Islet of Langerhans (tissue), 1 donor: ENCODE data around the gene ADAMTS20.
"Not testable (repeated sequence)": the region's sequence is repeated elsewhere in the genome, so short reads cannot be mapped to it uniquely, and the experiment has no call there.

ENCODE experiments used
- FAIRE-seq: peaks from one replicate; lab custom pipeline; 2011; peaks lifted over from hg19 to GRCh38; lab: Jason Lieb, UNC

The ADAMTS20 gene

DNA sequence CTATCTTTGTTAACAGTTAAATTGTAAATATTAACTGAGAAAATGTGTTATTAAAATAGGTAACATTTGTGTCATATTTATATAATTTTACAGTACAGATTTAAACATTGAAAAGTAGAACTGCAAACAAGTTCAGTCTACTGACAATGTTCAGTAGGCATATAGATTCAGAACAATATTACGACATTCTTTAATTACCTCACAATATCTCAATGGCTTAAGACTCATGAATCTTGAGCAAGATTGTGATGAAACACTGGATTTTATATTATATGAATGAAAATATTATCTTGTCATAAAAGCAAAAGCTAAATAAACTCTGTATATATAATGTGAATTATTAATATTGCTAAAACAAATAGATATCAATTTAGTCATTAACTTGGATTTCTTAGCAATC lies 194.9 kb downstream of the ADAMTS20 start:
- FAIRE-seq, result no peak

DNA sequence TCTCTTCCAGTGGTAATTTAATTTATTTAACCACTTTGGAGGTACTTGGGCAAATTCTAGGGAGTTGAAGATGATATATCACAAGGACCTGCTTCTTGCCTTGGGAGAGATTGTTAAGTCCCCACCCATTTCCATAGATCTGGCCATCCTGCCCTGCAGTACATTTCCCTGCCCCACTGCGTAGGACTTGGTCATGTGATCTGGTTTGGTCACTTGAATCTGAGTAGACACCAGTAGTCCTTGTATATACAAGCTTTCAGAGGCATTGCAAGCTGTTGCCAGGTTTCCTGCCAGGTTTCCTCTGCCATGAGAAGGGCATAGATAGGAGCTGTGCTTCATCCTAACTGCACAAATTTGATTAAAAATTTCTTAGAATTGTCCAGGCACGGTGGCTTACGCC lies 200.0 kb downstream of the ADAMTS20 start:
- FAIRE-seq, result no peak

DNA sequence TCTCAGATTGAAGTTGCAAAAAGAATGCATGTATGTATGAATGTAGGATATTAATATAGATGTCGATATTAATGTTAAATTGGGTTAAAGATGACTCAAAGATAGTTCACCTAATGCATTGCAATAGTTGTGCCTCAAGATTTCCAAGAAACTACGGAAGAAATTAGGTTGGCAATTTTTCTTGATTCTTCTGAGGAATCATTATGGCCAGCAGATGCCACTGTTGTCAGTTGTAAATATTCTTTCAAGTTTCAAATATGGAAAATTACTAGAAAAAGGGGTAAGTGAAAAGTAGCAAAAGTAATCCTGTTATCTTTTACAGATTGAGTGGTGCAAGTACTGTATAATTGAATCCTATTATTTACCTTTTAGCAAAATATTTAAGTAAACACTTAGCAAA lies 202.1 kb downstream of the ADAMTS20 start:
- no peak for FAIRE-seq

DNA sequence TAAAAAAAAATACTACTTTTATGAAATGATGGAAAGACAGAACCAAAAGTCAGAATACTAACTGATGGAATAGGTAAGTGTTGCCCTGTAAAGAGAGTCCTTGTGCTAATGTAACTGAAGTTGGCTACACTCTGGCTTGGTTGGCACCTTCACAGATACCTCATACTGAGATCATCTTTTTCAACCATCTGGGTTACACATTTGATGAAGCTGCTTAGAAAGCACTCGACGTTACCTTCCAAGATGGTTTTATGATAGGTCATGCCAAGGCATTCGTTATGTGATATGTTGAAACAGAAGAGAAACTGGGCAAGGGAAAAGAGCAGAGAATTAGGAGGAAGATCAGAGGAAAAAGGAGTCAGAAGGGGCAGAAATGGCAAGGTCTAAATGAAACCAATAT lies 203.8 kb downstream of the ADAMTS20 start:
- FAIRE-seq, result no peak

DNA sequence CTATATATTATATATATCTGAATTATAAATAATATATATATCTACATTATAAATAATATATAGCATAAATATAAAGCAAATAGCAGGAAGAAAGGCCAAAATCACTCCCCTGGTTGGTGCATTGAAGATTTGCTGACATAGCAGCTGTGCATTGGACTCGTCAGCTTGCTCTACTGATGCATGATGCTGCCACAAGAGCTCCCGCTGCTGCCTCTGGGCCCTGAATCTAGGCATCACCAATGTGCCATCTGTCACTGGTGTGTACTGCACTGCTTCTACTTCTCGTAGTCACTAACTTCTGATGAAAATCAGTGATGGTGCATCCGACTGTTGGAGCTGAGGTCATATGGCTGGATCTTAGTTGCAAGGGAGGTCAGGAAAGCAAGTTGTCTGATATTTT lies 205.0 kb downstream of the ADAMTS20 start:
- no peak for FAIRE-seq

DNA sequence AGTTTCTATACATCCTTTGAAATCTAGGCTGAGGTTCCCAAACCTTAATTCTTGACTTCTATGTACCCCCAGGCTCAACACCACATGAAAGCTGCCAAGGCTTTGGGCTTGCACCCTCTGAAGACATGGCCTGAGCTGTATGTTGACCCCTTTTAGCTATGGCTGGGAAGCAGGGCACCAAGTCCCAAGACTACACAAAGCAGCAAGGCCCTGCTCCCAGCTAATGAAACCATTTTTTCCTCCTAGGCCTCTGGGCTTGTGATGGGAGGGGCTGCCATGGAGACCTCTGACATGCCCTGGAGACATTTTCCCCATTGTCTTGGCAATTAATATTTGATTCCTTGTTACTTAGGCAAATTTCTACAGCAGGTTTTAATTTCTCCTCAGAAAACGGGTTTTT lies 207.0 kb downstream of the ADAMTS20 start:
- no peak for FAIRE-seq

DNA sequence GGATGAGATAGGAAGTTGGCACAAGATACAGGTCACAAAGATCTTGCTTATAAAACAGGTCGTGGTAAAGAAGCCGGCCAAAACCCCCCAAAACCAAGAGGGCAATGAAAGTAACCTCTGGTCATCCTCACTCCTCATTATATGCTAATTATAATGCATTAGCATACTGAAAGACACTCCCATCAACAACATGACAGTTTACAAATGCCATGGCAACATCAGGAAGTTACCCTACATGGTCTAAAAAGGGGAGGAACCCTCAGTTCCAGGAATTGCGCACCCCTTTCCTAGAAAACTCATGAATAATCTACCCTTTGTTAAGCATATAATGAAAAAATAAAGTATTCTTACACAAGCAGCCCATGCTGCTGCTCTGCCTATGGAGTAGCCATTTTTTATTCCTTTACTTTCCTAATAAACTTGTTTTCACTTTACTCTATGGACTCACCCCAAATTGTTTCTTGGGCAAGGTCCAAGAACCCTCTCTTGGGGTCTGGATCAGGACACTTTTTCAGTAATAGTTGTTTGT lies 210.2 kb downstream of the ADAMTS20 start:
- FAIRE-seq, result not testable (repeated sequence)

DNA sequence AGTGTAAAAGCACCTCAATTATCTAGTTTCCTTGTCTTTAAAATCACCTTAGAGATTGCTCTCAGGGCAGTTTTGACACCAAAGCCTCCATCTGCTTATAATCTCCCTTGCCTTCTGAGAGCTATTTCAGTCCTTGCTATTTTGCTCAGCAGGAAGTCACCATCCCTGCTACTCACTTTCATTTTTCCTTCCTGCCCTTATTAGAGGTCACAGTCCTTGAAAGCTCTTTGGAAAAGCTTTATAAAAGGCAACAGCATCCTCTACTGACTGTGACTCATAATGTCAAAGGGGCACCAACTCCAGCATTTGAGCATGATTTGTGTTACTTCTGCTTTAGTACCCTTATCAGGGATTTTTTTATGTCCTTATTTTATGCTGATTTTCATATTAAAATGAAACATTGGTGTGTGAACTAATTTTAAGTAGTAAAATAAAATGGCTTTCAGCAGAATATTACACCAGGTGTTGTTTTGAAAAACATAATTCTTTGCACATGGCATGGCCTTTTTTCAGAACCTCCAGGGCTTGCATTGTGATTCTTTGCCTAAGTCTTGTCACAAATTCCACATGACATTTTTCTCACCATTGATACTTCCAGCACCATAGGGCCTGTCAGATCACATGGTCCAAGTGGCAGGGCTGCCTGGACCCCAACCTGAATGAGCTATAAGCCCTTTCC lies 213.0 kb downstream of the ADAMTS20 start:
- FAIRE-seq, result peak; percentile 27

DNA sequence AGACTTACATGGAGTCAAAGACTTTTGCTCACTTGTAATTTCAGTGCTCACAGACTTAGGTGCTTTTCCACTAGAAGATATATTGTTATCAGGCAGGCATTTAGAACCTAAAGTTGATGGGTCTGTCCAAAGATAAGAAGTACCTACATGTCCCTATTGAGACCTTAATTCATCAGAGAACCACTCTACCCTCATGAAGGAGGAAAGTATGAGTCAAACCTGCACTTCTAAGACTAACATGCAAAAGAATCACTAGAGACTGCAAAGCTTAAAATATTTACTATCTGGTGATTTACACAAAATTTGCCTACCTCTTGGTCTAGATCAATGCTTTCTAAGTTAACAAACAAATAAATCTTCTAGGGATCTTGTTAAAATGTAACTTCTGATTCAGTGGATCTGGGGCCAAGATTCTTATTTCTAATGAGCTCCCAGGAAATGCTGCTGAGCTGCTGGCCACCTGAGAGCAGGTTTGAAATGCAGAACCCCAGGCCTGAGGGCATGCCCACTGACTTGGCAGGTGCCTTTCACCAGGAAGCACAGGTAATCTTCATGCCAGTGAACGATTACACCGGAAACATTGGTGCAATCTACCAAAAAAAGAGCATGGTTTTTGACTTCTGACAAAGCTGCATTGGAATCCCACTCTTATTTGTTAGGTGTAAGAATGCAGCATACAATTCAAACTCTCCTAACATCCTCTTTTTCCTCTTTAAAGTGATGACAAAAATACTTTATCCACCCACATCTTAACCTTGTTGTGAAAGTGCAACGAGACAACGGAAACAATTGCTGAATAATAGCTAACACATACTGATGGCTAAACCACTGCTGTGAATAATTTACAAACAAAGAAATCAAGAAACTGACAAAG lies 214.2 kb downstream of the ADAMTS20 start:
- FAIRE-seq, result no peak

DNA sequence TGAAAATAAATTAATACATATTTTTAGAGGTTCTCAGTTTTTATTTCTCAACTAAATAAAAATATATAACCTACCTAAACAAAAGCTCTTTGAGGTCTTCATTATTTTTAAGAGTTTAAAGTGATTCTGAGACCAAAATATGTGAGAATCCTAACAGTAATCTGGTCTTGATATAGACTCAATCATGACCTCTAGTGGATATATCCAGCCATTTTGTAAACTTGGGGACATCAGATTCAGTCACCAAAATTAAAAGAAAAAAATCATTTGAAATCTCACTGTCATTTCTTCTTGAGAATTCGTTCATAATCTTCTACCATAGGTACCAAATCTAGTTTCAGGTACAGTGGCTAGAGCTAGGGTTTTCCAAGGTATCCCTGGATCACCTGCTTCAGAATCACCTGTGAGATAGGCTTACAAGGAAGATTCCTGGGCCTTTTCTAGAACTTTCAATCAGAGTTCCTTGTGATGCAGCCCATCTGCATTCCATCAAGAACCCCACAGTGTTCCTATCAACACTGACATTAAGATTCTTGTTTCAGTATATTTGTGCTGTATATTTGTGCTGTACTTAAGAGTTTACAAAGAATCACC lies 214.9 kb downstream of the ADAMTS20 start:
- peak; percentile 93 for FAIRE-seq

DNA sequence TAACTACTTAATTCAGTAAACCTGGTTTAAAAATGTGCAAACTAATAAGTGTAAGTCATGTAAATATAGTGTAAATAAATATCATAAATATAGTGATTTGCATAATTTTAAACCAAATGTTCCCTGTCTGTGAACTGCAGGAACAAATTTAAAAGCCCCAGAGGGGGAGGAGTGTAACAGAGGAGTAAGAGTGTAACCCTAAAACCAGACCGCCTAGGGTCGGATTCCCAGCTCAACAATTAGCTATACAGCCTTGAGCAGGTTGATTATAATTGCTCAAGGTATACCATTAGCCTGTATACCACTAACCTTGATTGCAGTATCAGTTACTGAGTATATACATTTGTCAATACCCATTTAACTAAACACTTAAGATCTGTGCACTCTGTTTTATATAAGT lies 218.4 kb downstream of the ADAMTS20 start:
- no peak for FAIRE-seq

DNA sequence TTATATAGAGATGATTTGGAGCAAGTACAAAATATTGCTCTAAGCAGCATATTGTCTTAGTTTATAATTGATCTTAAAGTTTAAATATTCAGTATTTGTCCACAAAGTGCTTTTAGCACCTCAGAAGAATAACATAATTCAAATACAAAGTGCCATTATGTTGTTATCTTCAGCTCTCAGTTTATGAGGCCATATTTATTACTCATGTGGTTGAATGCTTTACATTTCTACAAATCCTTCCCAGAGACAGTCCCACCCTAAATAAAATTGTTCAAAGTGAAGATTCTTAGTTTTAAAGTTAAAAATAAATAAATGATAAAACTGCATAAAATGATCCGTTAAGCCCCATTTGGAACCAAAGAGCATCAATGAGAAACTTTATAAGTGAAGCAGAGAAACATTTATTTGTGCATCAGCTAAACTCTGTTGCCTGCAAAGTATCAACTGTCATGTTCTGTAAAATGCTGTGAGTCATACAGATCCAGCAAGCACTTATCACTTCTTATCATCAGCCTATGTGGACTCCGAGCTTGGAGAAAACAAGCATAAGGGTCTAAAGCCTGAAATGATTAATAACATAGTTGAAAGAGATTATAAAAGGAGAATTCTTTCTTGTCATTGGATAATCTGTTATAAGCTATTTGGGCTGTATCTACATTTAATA lies 218.9 kb downstream of the ADAMTS20 start:
- no peak for FAIRE-seq

DNA sequence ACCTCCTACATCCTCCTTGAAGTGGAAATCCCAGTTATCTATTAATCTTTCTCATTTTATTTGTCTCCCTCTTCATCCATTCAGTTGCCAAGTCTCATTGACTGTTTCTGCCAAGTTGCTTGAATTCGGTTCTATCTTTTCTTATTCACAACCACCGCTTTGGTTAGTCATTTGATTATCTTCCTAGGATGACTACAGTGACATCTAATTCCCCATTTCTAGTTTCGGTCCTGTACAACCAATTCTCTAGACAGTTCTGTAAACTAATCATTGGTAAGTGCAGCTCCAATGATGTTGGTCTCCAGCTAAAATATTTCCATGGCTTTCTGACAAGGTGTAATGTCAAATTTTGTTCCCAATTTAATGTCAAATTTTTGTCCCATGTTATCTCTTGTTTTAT lies 220.1 kb downstream of the ADAMTS20 start:
- FAIRE-seq, result no peak

DNA sequence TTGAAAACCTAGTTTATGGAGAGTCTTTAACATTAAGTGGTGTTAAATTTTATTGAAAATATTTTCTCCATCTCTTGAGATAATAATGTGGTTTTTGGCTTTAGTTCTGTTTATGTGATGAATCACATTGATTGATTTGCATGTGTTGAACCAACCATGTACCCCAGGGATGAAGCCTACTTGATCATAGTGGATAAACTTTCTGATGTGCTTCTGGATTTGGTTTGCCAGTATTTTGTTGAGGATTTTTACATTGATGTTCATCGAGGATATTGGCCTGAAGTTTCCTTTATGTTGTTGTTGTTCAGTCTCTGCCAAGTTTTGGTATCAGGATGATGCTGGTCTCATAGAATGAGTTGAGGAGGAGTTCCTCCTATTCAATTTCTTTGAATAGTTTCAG lies 222.6 kb downstream of the ADAMTS20 start:
- FAIRE-seq, result no peak

DNA sequence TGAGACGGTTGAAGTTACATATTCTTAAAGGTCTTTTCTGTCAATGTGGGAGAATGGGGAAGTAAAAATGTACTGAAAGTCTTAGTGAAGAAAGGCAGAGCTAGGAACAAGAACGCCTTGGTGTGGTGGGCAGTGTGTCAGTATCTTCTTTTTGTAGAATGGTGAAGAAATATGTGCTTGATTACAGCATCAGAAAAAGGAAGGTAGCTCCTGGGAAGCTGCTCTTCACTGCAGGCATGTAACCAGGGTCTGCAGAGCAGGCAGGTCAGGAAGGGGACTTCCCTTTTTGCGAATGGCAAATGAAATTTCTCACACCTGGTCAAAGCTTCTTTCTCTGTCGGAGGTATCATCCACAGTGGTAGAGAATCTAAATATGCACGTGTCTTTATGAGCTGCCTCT lies 226.2 kb downstream of the ADAMTS20 start:
- FAIRE-seq, result no peak

DNA sequence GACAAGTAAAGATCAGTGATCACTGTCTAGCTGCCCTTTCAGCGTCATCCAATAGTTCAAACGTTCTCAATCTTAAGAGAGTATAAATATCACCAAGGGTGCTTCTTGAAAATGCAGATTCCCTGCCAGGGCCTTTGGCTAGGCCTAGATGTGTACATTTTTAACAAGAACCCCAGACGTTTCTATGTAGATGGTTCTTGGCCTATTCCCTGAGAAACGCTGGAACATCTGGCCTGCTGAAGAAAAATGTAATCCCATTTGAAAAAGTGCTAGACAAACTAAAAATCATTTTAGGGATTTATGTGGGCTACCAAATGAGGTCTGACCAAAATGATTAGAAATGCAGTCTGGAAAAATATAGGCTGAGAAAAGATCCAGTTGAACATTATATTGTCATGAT lies 231.7 kb downstream of the ADAMTS20 start:
- no peak for FAIRE-seq

DNA sequence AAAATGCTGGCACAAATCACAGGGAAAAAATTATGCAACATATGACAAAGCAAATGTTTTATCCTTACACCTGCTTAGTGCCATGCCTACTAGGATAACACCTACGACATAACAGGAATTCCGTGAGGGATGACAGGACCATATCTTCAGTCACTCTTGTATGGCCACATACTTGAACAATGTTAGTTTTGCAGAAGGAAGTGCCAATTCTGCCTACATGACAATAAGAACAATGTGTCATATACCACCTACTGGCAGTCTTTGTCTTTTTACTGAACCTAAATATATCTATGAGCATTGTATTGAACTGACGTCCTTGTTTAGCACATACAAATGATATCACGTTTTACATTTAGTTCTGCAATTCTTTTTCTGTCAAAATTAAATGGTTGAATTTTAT lies 234.0 kb downstream of the ADAMTS20 start:
- no peak for FAIRE-seq

DNA sequence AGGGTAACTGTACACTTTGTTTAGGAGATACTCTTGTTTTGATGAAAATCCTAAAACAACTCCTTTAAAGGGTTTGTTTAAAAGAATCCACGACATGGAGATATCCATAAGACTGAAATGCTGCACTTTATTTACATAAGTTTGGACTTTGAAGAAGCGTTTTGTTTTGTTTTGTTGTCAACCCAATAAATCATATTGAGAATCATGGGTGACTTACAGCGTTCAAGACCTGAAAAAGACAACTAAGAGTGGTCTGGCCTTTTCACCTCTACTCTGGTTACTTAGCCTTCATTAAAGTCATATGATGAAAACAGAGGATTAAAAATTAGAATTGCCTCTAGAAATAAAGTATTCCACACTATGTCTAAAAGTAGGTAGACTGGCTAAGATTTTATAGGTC lies 234.8 kb downstream of the ADAMTS20 start:
- no peak for FAIRE-seq

DNA sequence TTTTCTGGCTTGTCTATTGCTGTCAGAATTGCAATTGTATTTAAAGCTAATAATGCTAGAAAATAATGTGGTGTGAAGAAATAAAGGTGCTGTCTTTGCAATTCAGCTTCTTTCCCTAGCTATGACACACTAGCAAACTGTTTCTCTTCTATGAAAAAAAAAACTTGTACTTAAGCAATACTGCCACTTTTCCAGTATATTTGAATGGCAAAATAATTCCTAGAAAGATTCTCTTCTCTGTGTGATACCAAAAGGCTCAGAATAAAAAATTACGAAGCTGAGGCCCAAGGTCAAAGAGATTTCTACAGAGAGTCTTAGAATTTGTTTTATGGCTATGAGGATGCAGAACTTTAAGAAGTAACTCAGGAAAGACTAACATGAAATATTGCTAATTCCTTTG lies 235.5 kb downstream of the ADAMTS20 start:
- FAIRE-seq, result no peak

DNA sequence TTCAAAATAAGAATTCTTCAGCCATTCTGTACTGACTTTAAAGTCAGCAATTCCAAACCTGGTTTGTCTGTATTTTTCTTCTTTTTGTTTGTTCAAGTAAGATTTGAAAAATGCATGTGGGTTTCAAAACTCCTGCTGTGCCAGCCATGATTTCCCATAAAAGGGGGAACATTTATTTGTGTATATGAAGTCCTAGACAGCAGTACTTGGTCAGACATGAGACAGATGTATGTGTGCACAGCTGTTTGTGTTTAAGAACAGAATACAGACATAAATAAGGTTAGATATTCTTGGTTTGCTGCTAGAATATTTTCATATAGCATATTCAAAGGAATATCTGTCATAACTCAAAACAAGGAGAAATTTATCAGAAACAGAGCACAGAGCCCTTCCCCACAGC lies 236.0 kb downstream of the ADAMTS20 start:
- FAIRE-seq, result no peak

DNA sequence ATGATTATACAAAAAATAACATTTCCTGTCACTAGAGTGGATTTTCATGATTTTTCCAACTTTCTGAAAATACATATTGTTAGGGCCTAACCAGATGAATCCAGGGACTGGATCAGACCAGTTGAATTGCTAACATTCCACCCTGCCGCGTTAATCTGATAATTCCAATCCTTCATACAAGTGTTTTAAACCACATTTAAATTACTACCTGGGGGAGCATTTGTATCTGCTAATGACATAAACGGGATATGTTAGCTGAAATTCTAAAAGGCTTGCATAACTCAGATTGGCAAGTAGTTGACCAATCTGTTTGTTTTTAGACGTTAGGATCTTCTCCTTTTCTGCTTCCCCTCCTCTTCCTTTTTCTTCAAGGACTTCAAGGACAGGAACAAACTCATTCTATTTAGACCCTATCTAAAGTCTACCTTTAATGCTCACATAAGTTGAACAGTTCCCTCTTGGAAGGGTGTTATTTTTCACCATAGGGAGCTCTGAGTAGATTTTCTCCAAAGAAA lies 239.0 kb downstream of the ADAMTS20 start:
- no peak for FAIRE-seq

DNA sequence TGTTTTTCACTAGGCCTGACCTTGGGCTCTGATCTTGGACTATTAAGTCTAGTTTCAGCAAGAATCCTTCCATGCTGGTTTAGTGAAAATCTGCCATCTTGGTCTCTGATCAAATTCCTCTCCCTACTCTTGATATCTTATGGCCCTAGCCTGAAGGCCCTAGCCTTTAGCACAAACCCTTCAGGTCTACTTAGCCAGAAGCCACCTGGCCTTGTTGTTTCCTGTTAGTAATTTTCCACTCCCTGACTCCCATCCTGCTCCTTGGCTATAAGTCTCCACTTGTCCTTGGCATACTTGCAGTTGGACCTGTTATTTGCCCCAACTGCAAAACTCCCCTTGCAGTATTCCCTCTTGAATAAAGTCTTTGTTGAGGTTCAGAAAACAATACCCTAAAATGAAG lies 241.4 kb downstream of the ADAMTS20 start:
- FAIRE-seq, result no peak
